Vagina (tissue), 2 donors: ENCODE measurements around the gene FGFBP1.

Experiments
- CTCF ChIP-seq, 3 experiments: fragments of 450-650 bp in 2 of 3; fragments of 200-600 bp in 1 of 3; sonication (generic) in 1 of 3; IDR thresholded peaks; one replicate each; pipeline ENCODE4 v1.5.1; 2017 to 2019; ENCODE audit warnings: antibody characterized with exemption in 3 of 3, mild to moderate bottlenecking in 2 of 3, moderate library complexity in 2 of 3
- POLR2AphosphoS5 ChIP-seq, 2 donors: sonication (generic); formaldehyde crosslinking; IDR thresholded peaks; one replicate each; pipeline ENCODE4 v1.9.0; 2017; ENCODE audit warnings: antibody characterized with exemption in 2 of 2, mild to moderate bottlenecking in 2 of 2, low read depth in 1 of 2; ENCODE audit not compliant: insufficient read depth in 1 of 2

GRCh38 chr4:15928883-15929282 lies 9.7 kb downstream of the FGFBP1 start:
- no peak for TF ChIP-seq CTCF (IDR thresholded peaks at IDR 0.05)
- TF ChIP-seq POLR2AphosphoS5 (IDR thresholded peaks at IDR 0.05; ENCODE audit: insufficient read depth in 1 of 2, low read depth in 1 of 2), result no peak
